HepG2 (cell line): ENCODE results near the gene CD68. TPM values are rescaled to one million over a fixed set of nuclear protein-coding genes. Genes with fewer than 3 reads are reported as not detected.

ENCODE experiments used
- FOXP1 ChIP-seq, 2 experiments: fragments of 450-650 bp in 1 of 2; IDR thresholded peaks; 2 replicates each; pipeline ENCODE4 v1.6.1; 2017 to 2018; ENCODE audit warnings: antibody characterized with exemption in 1 of 2
- MAZ ChIP-seq, 2 experiments: sonication (generic) in 1 of 2; formaldehyde crosslinking in 1 of 2; IDR thresholded peaks; 2 replicates each; pipeline versions ENCODE4 v1.5.0 to v1.6.1; 2012 to 2020; ENCODE audit warnings: low read depth in 2 of 2, mild to moderate bottlenecking in 2 of 2, borderline replicate concordance in 1 of 2, improper control_type of control experiment in 1 of 2, low read length in 1 of 2, missing genetic modification reagents in 1 of 2, moderate library complexity in 1 of 2
- NFYC ChIP-seq: IDR thresholded peaks from 2 replicates; pipeline ENCODE4 v1.6.1; 2016; ENCODE audit warnings: missing genetic modification reagents, missing compliant biosample characterization
- NR2F2 ChIP-seq: IDR thresholded peaks from 2 replicates; pipeline ENCODE4 v1.6.1; 2012; ENCODE audit warnings: low read depth, inconsistent platforms, borderline replicate concordance
- SNAI1 ChIP-seq: sonication (generic); formaldehyde crosslinking; IDR thresholded peaks from 2 replicates; pipeline ENCODE4 v1.5.0; 2020; ENCODE audit warnings: mild to moderate bottlenecking, missing genetic modification reagents, borderline replicate concordance
- STAG1 ChIP-seq: sonication (generic); formaldehyde crosslinking; IDR thresholded peaks from 2 replicates; pipeline ENCODE4 v1.4.0; 2020; ENCODE audit warnings: missing genetic modification reagents
- ZBTB8A ChIP-seq: sonication (generic); formaldehyde crosslinking; IDR thresholded peaks from 2 replicates; pipeline ENCODE4 v1.4.0; 2020; ENCODE audit warnings: mild to moderate bottlenecking, low read depth, missing genetic modification reagents, borderline replicate concordance
- ZNF570 ChIP-seq: sonication (generic); formaldehyde crosslinking; IDR thresholded peaks from 2 replicates; pipeline ENCODE4 v1.4.0; 2020; ENCODE audit warnings: mild to moderate bottlenecking, missing genetic modification reagents, borderline replicate concordance
- ZSCAN9 ChIP-seq: IDR thresholded peaks from 2 replicates; pipeline ENCODE4 v1.6.1; 2016; ENCODE audit warnings: borderline replicate concordance
- polyA plus RNA-seq, 8 experiments: library from polyadenylated mRNA; depleted of rRNA in 3 of 8; stranded (reverse) in 7 of 8; unstranded in 1 of 8; fragments of >200 nt; fragmentation: Illumina TruSeq in 4 of 8; extraction: Trizol in 4 of 8; gene quantifications; 2 replicates each; pipeline versions ENCODE4 v1.2.1 to v1.2.3, GENCODE V29; 2011 to 2016; ENCODE audit warnings: low read depth in 4 of 8, missing spikeins in 1 of 8, mixed read lengths in 1 of 8; ENCODE audit not compliant: insufficient read depth in 1 of 8
- total RNA-seq, 5 experiments: library from RNA; depleted of rRNA; stranded (reverse); fragments of >200 nt; fragmentation: Illumina TruSeq; extraction: Trizol; gene quantifications; 2 replicates each; pipeline ENCODE4 v1.2.3, GENCODE V29; 2016; ENCODE audit warnings: low read depth in 1 of 5
- TF ChIP-seq, protein P1 (sequence below): sonication (generic); formaldehyde crosslinking; IDR thresholded peaks from 2 replicates; pipeline ENCODE4 v1.4.0; 2020; ENCODE audit warnings: missing genetic modification reagents
- TF ChIP-seq, protein P2 (sequence below), 2 experiments: sonication (generic) in 1 of 2; formaldehyde crosslinking in 1 of 2; IDR thresholded peaks; 2 replicates each; pipeline versions ENCODE4 v1.5.1 to v1.6.1; 2011 to 2020; ENCODE audit warnings: borderline replicate concordance in 1 of 2, low read depth in 1 of 2, low read length in 1 of 2, mild to moderate bottlenecking in 1 of 2, missing genetic modification reagents in 1 of 2, moderate library complexity in 1 of 2
- TF ChIP-seq, protein P3 (sequence below): IDR thresholded peaks from 2 replicates; pipeline ENCODE4 v1.6.1; 2016; ENCODE audit warnings: low read depth, control low read depth
- TF ChIP-seq, protein P4 (sequence below): sonication (generic); formaldehyde crosslinking; IDR thresholded peaks from 2 replicates; pipeline ENCODE4 v1.4.0; 2020; ENCODE audit warnings: mild to moderate bottlenecking, missing genetic modification reagents
- TF ChIP-seq, protein P5 (sequence below): sonication (generic); formaldehyde crosslinking; IDR thresholded peaks from 2 replicates; pipeline ENCODE4 v1.5.0; 2020; ENCODE audit warnings: missing genetic modification reagents
- TF ChIP-seq, protein P6 (sequence below): sonication (generic); formaldehyde crosslinking; IDR thresholded peaks from 2 replicates; pipeline ENCODE4 v1.5.0; 2020; ENCODE audit warnings: mild to moderate bottlenecking, missing genetic modification reagents
- TF ChIP-seq, protein P7 (sequence below): sonication (generic); formaldehyde crosslinking; IDR thresholded peaks from 2 replicates; pipeline ENCODE4 v1.9.0; 2021; ENCODE audit warnings: missing genetic modification reagents, borderline replicate concordance

The CD68 gene
- total and polyA plus RNA-seq, 2 of the 13 experiments (the other 11 are each of a cell fraction or from before 2014, with no cell fraction given) = 10.3 to 104 TPM

DNA sequence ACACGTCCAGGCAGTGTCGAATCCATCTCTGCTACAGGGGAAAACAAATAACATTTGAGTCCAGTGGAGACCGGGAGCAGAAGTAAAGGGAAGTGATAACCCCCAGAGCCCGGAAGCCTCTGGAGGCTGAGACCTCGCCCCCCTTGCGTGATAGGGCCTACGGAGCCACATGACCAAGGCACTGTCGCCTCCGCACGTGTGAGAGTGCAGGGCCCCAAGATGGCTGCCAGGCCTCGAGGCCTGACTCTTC is 7.2 kb upstream of the CD68 start (continued):
- TF ChIP-seq, protein P1, sequence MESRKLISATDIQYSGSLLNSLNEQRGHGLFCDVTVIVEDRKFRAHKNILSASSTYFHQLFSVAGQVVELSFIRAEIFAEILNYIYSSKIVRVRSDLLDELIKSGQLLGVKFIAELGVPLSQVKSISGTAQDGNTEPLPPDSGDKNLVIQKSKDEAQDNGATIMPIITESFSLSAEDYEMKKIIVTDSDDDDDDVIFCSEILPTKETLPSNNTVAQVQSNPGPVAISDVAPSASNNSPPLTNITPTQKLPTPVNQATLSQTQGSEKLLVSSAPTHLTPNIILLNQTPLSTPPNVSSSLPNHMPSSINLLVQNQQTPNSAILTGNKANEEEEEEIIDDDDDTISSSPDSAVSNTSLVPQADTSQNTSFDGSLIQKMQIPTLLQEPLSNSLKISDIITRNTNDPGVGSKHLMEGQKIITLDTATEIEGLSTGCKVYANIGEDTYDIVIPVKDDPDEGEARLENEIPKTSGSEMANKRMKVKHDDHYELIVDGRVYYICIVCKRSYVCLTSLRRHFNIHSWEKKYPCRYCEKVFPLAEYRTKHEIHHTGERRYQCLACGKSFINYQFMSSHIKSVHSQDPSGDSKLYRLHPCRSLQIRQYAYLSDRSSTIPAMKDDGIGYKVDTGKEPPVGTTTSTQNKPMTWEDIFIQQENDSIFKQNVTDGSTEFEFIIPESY (CRISPR knock-in tag) = no peak
- TF ChIP-seq, protein P2, sequence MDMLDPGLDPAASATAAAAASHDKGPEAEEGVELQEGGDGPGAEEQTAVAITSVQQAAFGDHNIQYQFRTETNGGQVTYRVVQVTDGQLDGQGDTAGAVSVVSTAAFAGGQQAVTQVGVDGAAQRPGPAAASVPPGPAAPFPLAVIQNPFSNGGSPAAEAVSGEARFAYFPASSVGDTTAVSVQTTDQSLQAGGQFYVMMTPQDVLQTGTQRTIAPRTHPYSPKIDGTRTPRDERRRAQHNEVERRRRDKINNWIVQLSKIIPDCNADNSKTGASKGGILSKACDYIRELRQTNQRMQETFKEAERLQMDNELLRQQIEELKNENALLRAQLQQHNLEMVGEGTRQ (IDR thresholded peaks at IDR 0.05; ENCODE audit: low read depth, low read length) = peak; percentile 94
- TF ChIP-seq, protein P2 (CRISPR knock-in tag; IDR thresholded peaks at IDR 0.05; ENCODE audit: borderline replicate concordance) = peak; percentile 97; the same call in 1 of the 2 replicates
- TF ChIP-seq ZNF570 (CRISPR knock-in tag) = no peak
- TF ChIP-seq, protein P3, sequence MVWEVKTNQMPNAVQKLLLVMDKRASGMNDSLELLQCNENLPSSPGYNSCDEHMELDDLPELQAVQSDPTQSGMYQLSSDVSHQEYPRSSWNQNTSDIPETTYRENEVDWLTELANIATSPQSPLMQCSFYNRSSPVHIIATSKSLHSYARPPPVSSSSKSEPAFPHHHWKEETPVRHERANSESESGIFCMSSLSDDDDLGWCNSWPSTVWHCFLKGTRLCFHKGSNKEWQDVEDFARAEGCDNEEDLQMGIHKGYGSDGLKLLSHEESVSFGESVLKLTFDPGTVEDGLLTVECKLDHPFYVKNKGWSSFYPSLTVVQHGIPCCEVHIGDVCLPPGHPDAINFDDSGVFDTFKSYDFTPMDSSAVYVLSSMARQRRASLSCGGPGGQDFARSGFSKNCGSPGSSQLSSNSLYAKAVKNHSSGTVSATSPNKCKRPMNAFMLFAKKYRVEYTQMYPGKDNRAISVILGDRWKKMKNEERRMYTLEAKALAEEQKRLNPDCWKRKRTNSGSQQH (CRISPR knock-in tag) = peak; percentile 85; the same call in 1 of the 2 replicates
- no peak for TF ChIP-seq FOXP1 (IDR thresholded peaks at IDR 0.05)
- no peak for TF ChIP-seq FOXP1 (CRISPR knock-in tag; IDR thresholded peaks at IDR 0.05)
- no peak for TF ChIP-seq NR2F2
- TF ChIP-seq NFYC (CRISPR knock-in tag) = no peak
- no peak; the same call in 1 of the 2 replicates for TF ChIP-seq ZBTB8A (CRISPR knock-in tag)
- TF ChIP-seq, protein P4, sequence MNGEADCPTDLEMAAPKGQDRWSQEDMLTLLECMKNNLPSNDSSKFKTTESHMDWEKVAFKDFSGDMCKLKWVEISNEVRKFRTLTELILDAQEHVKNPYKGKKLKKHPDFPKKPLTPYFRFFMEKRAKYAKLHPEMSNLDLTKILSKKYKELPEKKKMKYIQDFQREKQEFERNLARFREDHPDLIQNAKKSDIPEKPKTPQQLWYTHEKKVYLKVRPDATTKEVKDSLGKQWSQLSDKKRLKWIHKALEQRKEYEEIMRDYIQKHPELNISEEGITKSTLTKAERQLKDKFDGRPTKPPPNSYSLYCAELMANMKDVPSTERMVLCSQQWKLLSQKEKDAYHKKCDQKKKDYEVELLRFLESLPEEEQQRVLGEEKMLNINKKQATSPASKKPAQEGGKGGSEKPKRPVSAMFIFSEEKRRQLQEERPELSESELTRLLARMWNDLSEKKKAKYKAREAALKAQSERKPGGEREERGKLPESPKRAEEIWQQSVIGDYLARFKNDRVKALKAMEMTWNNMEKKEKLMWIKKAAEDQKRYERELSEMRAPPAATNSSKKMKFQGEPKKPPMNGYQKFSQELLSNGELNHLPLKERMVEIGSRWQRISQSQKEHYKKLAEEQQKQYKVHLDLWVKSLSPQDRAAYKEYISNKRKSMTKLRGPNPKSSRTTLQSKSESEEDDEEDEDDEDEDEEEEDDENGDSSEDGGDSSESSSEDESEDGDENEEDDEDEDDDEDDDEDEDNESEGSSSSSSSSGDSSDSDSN = no peak
- TF ChIP-seq, protein P5, sequence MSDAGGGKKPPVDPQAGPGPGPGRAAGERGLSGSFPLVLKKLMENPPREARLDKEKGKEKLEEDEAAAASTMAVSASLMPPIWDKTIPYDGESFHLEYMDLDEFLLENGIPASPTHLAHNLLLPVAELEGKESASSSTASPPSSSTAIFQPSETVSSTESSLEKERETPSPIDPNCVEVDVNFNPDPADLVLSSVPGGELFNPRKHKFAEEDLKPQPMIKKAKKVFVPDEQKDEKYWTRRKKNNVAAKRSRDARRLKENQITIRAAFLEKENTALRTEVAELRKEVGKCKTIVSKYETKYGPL (CRISPR knock-in tag) = no peak; the same call in 1 of the 2 replicates
- TF ChIP-seq, protein P6, sequence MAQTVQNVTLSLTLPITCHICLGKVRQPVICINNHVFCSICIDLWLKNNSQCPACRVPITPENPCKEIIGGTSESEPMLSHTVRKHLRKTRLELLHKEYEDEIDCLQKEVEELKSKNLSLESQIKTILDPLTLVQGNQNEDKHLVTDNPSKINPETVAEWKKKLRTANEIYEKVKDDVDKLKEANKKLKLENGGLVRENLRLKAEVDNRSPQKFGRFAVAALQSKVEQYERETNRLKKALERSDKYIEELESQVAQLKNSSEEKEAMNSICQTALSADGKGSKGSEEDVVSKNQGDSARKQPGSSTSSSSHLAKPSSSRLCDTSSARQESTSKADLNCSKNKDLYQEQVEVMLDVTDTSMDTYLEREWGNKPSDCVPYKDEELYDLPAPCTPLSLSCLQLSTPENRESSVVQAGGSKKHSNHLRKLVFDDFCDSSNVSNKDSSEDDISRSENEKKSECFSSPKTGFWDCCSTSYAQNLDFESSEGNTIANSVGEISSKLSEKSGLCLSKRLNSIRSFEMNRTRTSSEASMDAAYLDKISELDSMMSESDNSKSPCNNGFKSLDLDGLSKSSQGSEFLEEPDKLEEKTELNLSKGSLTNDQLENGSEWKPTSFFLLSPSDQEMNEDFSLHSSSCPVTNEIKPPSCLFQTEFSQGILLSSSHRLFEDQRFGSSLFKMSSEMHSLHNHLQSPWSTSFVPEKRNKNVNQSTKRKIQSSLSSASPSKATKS (CRISPR knock-in tag) = no peak
- no peak for TF ChIP-seq SNAI1 (CRISPR knock-in tag)
- TF ChIP-seq STAG1 = 0 out of 2 replicates have a peak, but pooled peaks have one; percentile 8
- TF ChIP-seq, protein P7, sequence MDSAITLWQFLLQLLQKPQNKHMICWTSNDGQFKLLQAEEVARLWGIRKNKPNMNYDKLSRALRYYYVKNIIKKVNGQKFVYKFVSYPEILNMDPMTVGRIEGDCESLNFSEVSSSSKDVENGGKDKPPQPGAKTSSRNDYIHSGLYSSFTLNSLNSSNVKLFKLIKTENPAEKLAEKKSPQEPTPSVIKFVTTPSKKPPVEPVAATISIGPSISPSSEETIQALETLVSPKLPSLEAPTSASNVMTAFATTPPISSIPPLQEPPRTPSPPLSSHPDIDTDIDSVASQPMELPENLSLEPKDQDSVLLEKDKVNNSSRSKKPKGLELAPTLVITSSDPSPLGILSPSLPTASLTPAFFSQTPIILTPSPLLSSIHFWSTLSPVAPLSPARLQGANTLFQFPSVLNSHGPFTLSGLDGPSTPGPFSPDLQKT (CRISPR knock-in tag) = no peak; the same call in 1 of the 2 replicates
- TF ChIP-seq MAZ (IDR thresholded peaks at IDR 0.05; ENCODE audit: borderline replicate concordance, low read depth, low read length) = no peak
- peak; percentile 94 for TF ChIP-seq MAZ (CRISPR knock-in tag; IDR thresholded peaks at IDR 0.05; ENCODE audit: low read depth)
- peak; percentile 86 for TF ChIP-seq ZSCAN9 (CRISPR knock-in tag)
